SU-DHL-6 (cell line): ENCODE results near the gene VRK3.

ENCODE experiments used
- EZH2phosphoT487 ChIP-seq: fragments of 200-600 bp; sonication (generic), shearing (Covaris generic); conservative IDR thresholded peaks from 2 replicates; pipeline ENCODE4 v1.6.1; 2018; ENCODE audit warnings: mild to moderate bottlenecking, antibody characterized with exemption, low read length, moderate library complexity, mixed read lengths
- TF ChIP-seq, protein P1 (sequence below): fragments of 200-600 bp; sonication (generic); IDR thresholded peaks from one replicate; pipeline ENCODE4 v1.5.1; 2017; ENCODE audit warnings: antibody characterized with exemption, mild to moderate bottlenecking, low read length, moderate library complexity; ENCODE audit not compliant: insufficient read depth, poor library complexity, severe bottlenecking

DNA sequence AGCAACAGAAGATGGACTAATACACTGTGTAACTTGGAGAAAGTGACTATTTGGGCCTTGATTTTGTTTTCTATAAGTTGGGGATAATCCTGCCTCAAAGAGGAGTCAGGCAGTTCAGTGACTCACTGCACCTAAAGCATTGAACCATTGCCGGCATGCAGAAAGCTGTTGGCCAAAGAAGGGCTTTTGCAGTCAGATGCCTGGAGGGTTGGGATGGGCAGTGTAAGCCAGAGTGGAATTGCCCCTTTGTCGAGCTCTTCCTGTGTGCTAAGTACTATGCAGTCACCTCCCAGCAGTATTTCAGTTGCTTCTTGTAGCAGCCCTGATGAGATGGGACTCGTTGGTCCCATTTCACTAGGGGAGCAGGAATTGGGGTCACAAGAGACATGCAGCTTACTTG is 11.7 kb upstream of the VRK3 start:
- TF ChIP-seq, protein P1, sequence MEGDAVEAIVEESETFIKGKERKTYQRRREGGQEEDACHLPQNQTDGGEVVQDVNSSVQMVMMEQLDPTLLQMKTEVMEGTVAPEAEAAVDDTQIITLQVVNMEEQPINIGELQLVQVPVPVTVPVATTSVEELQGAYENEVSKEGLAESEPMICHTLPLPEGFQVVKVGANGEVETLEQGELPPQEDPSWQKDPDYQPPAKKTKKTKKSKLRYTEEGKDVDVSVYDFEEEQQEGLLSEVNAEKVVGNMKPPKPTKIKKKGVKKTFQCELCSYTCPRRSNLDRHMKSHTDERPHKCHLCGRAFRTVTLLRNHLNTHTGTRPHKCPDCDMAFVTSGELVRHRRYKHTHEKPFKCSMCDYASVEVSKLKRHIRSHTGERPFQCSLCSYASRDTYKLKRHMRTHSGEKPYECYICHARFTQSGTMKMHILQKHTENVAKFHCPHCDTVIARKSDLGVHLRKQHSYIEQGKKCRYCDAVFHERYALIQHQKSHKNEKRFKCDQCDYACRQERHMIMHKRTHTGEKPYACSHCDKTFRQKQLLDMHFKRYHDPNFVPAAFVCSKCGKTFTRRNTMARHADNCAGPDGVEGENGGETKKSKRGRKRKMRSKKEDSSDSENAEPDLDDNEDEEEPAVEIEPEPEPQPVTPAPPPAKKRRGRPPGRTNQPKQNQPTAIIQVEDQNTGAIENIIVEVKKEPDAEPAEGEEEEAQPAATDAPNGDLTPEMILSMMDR, result no peak
- no peak for TF ChIP-seq EZH2phosphoT487
